Glutamatergic neuron (in vitro differentiated cells): ENCODE measurements around the gene STOML2. TPM values are rescaled to one million over a fixed set of nuclear protein-coding genes. Genes with fewer than 3 reads are reported as not detected.

Experiments
- DNase-seq: peaks from one replicate; pipeline ENCODE4 v3.0.0; 2022
- H3K27ac Mint-ChIP-seq: one replicate; pipeline ENCODE4 v1.8.0; 2020; ENCODE audit warnings: mild to moderate bottlenecking, mixed read lengths, inconsistent platforms; ENCODE audit not compliant: unreplicated experiment
- H3K27me3 Mint-ChIP-seq: one replicate; pipeline ENCODE4 v1.8.0; 2020; ENCODE audit warnings: mild to moderate bottlenecking, moderate library complexity, mixed read lengths, inconsistent platforms; ENCODE audit not compliant: unreplicated experiment
- H3K36me3 Mint-ChIP-seq: one replicate; pipeline ENCODE4 v1.8.0; 2020; ENCODE audit warnings: mild to moderate bottlenecking, mixed read lengths, inconsistent platforms; ENCODE audit not compliant: unreplicated experiment
- H3K4me1 Mint-ChIP-seq: one replicate; pipeline ENCODE4 v1.8.0; 2020; ENCODE audit warnings: mild to moderate bottlenecking, low read depth, mixed read lengths, inconsistent platforms; ENCODE audit not compliant: unreplicated experiment
- H3K4me3 Mint-ChIP-seq: one replicate; pipeline ENCODE4 v1.8.0; 2020; ENCODE audit warnings: mild to moderate bottlenecking, mixed read lengths, inconsistent platforms; ENCODE audit not compliant: unreplicated experiment
- H3K9me3 Mint-ChIP-seq: one replicate; pipeline ENCODE4 v1.8.0; 2020; ENCODE audit warnings: mild to moderate bottlenecking, moderate library complexity, mixed read lengths, inconsistent platforms; ENCODE audit not compliant: unreplicated experiment
- total RNA-seq: library from RNA; stranded (reverse); fragmentation: NEBNext Ultra II Directional; extraction: Animal tissue kit (Norgen Biotek cat#: 25700); gene quantifications from one replicate; pipeline ENCODE4 v1.2.1, GENCODE V29; 2021; ENCODE audit not compliant: unreplicated experiment
- TF ChIP-seq, protein P1 (sequence below): fragments of 200-600 bp; sonication (generic); IDR thresholded peaks from one replicate; pipeline ENCODE4 v1.5.0; 2021; ENCODE audit not compliant: partially characterized antibody, unreplicated experiment

The STOML2 gene
- total RNA-seq, 1 donor from 2014 or later: 73.0 TPM

GRCh38 chr9:35071814-35072460, 31.0 kb downstream of the STOML2 start:
- peaks cover 3% of the 10 kb centered on the region for H3K36me3 Mint-ChIP-seq
- H3K4me1 Mint-ChIP-seq: peaks cover 27% of the 10 kb centered on the region
- peaks cover 15% of the 10 kb centered on the region for H3K27me3 Mint-ChIP-seq

GRCh38 chr9:35070823-35071813, 31.8 kb downstream of the STOML2 start:
- DNase-seq: no peak
- Mint-ChIP-seq H3K27me3 (peaks cover 15% of the 10 kb centered on the region), H3K4me3 (peak overlapping the region; percentile 98), H3K27ac (peak overlapping the region; percentile 85), H3K36me3 (peaks cover 8% of the 10 kb centered on the region), H3K9me3 (peaks cover 15% of the 10 kb centered on the region), H3K4me1 (peaks cover 27% of the 10 kb centered on the region)
- TF ChIP-seq, protein P1, sequence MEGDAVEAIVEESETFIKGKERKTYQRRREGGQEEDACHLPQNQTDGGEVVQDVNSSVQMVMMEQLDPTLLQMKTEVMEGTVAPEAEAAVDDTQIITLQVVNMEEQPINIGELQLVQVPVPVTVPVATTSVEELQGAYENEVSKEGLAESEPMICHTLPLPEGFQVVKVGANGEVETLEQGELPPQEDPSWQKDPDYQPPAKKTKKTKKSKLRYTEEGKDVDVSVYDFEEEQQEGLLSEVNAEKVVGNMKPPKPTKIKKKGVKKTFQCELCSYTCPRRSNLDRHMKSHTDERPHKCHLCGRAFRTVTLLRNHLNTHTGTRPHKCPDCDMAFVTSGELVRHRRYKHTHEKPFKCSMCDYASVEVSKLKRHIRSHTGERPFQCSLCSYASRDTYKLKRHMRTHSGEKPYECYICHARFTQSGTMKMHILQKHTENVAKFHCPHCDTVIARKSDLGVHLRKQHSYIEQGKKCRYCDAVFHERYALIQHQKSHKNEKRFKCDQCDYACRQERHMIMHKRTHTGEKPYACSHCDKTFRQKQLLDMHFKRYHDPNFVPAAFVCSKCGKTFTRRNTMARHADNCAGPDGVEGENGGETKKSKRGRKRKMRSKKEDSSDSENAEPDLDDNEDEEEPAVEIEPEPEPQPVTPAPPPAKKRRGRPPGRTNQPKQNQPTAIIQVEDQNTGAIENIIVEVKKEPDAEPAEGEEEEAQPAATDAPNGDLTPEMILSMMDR: no peak

More at GRCh38 chr9:35071814-35072460, 31.0 kb downstream of the STOML2 start:
- TF ChIP-seq, protein P1: no peak
- Mint-ChIP-seq H3K27ac (peak overlapping the region; percentile 95), H3K4me3 (peak overlapping the region; percentile 98), H3K9me3 (peaks cover 15% of the 10 kb centered on the region)
- DNase-seq: peak; percentile 79

DNA sequence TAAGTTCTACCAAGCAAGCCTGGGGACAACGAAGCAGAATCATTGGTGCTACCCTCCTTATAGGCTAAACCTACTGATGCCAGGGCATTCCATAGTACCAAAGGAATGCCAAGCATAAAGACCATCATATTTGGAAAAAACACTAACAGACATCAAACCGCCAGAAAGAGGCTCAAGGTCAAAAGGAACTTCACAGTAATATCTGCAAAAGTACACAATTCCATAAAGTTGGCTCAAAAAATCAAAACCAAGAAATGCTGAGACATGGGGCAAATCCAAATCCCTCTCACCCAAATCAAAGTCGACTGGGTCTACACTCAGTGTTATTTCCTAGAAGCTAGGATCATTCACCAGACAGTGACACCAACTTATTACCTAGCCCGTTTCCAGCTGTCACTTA, 33.9 kb downstream of the STOML2 start:
- no peak overlapping the region for H3K27ac Mint-ChIP-seq
- DNase-seq: no peak
- H3K4me3 Mint-ChIP-seq: peak overlapping the region; percentile 68
- H3K9me3 Mint-ChIP-seq: peaks cover 14% of the 10 kb centered on the region
- peaks cover 15% of the 10 kb centered on the region for H3K27me3 Mint-ChIP-seq
- H3K36me3 Mint-ChIP-seq: peaks cover 8% of the 10 kb centered on the region
- TF ChIP-seq, protein P1: no peak
- H3K4me1 Mint-ChIP-seq: peaks cover 27% of the 10 kb centered on the region

DNA sequence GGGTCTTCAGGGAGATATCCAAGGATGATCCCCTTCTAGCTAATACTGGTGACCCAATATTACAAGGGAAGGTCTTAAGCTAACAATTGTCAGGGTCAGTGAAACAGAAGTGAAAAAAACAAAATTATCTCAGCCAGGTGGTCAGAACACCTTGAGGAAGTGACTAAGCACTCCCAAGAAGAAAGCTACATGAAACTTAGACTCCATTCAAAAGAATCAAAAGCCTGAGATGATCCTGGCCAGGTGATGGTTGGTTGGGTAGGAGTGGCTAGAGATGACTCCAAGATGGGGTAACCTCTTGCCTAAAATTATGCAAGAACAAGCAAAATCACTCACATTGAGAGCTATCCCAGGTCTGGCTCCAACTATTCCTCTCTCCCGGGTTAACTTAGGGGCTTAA, 35.9 kb downstream of the STOML2 start:
- H3K27ac Mint-ChIP-seq: no peak overlapping the region
- H3K36me3 Mint-ChIP-seq: peaks cover 10% of the 10 kb centered on the region
- H3K4me3 Mint-ChIP-seq: no peak overlapping the region

More for the DNA sequence above, 35.9 kb downstream of the STOML2 start:
- peaks cover 6% of the 10 kb centered on the region for H3K9me3 Mint-ChIP-seq
- peaks cover 21% of the 10 kb centered on the region for H3K4me1 Mint-ChIP-seq
- DNase-seq: no peak
- TF ChIP-seq, protein P1: no peak
- H3K27me3 Mint-ChIP-seq: peaks cover 7% of the 10 kb centered on the region
